A549 (cell line): ENCODE measurements around the gene ARHGAP12. TPM values are rescaled to one million over a fixed set of nuclear protein-coding genes. Genes with fewer than 3 reads are reported as not detected.

Experiments
- ATAC-seq, 2 experiments: fragments of 200-7000 bp in 1 of 2; fragments of >200 bp in 1 of 2; cut with Nextera tagmentation in 1 of 2; cut with Tn5 transposase in 1 of 2; 3 replicates each; pipeline versions ENCODE4 v1.8.0 to v1.9.1; 2018 to 2020; ENCODE audit warnings: mild to moderate bottlenecking in 1 of 2, moderate library complexity in 1 of 2
- CTCF ChIA-PET: fragments of 300-600 bp; sonication (Branson Sonifier 250); formaldehyde crosslinking; extraction: SDS; loops from one replicate; lab custom pipeline; 2021; ENCODE audit warnings: antibody characterized with exemption, inconsistent platforms; lab: Yijun Ruan, JAX
- POLR2A ChIA-PET: fragments of 350-600 bp; formaldehyde crosslinking; extraction: SDS; loops from one replicate; lab custom pipeline; 2021; ENCODE audit warnings: antibody characterized with exemption, inconsistent platforms; lab: Yijun Ruan, JAX
- DNase-seq, 2 experiments: peaks; one replicate each; pipeline versions ENCODE4 v3.0.0 to v3.0.0-alpha.2; 2011 to 2016; ENCODE audit warnings: low read depth in 1 of 2, low spot score in 1 of 2
- FAIRE-seq: peaks from 2 replicates; lab custom pipeline; 2011; peaks lifted over from hg19 to GRCh38; lab: Jason Lieb, UNC
- H3K27ac ChIP-seq, 2 experiments: fragments of >200 bp; sonication (Bioruptor Twin); formaldehyde crosslinking; 3 replicates each; pipeline ENCODE4 v1.5.1; 2016 to 2017
- H3K4me1 ChIP-seq: fragments of >200 bp; sonication (Bioruptor Twin); formaldehyde crosslinking; 3 replicates; pipeline ENCODE4 v1.6.1; 2016
- H3K4me2 ChIP-seq: fragments of >200 bp; sonication (Bioruptor Twin); formaldehyde crosslinking; 3 replicates; pipeline ENCODE4 v1.6.1; 2016
- H3K4me3 ChIP-seq: fragments of >200 bp; sonication (Bioruptor Twin); formaldehyde crosslinking; 3 replicates; pipeline ENCODE4 v1.5.1; 2016
- H3K9me3 ChIP-seq: fragments of >200 bp; sonication (Bioruptor Twin); formaldehyde crosslinking; 3 replicates; pipeline ENCODE4 v1.6.1; 2016
- BHLHE40 ChIP-seq: IDR thresholded peaks from 2 replicates; pipeline ENCODE4 v1.6.1; 2012; ENCODE audit warnings: low read depth, low read length, inconsistent platforms
- CBX8 ChIP-seq: fragments of 200-600 bp; sonication (generic); IDR thresholded peaks from 2 replicates; pipeline ENCODE4 v1.6.1; 2016
- FOSL2 ChIP-seq, 2 experiments: fragments of 450-650 bp in 1 of 2; fragments of >200 bp in 1 of 2; sonication (Bioruptor Twin) in 1 of 2; formaldehyde crosslinking; IDR thresholded peaks; 2 replicates each; pipeline versions ENCODE4 v1.5.0 to v1.6.1; 2016 to 2020; ENCODE audit warnings: mild to moderate bottlenecking in 1 of 2, moderate library complexity in 1 of 2
- FOXS1 ChIP-seq: fragments of 250-450 bp; sonication (Bioruptor Pico); IDR thresholded peaks from 2 replicates; pipeline ENCODE4 v1.5.0; 2020; ENCODE audit warnings: mild to moderate bottlenecking, moderate library complexity
- JUN ChIP-seq, 2 experiments: fragments of >200 bp; sonication (Bioruptor Twin); formaldehyde crosslinking; IDR thresholded peaks; 2 replicates in 1 of 2; 3 replicates in 1 of 2; pipeline ENCODE4 v1.6.1; 2016 to 2017
- KDM1A ChIP-seq: fragments of 200-600 bp; sonication (generic); IDR thresholded peaks from 2 replicates; pipeline ENCODE4 v1.6.1; 2016; ENCODE audit warnings: low read depth, mild to moderate bottlenecking
- MAFK ChIP-seq: fragments of 450-650 bp; IDR thresholded peaks from 2 replicates; pipeline ENCODE4 v1.6.1; 2014; ENCODE audit not compliant: partially characterized antibody
- POLR2A ChIP-seq: IDR thresholded peaks from 2 replicates; pipeline ENCODE4 v1.6.1; 2012; ENCODE audit warnings: mild to moderate bottlenecking, low read length
- RAD21 ChIP-seq, 2 experiments: fragments of >200 bp in 1 of 2; sonication (Bioruptor Twin) in 1 of 2; formaldehyde crosslinking in 1 of 2; IDR thresholded peaks in 1 of 2; conservative IDR thresholded peaks in 1 of 2; 2 replicates in 1 of 2; 3 replicates in 1 of 2; pipeline ENCODE4 v1.6.1; 2012 to 2018; ENCODE audit warnings: inconsistent platforms in 1 of 2
- SMC3 ChIP-seq: fragments of >200 bp; sonication (Bioruptor Twin); formaldehyde crosslinking; IDR thresholded peaks from 3 replicates; pipeline ENCODE4 v1.6.1; 2018; ENCODE audit warnings: inconsistent platforms
- ZC3H11A ChIP-seq: fragments of 450-650 bp; IDR thresholded peaks from 2 replicates; pipeline ENCODE4 v1.6.1; 2014; ENCODE audit warnings: antibody characterized with exemption, mild to moderate bottlenecking
- ZFP36 ChIP-seq: fragments of 450-650 bp; IDR thresholded peaks from 2 replicates; pipeline ENCODE4 v1.6.1; 2014; ENCODE audit warnings: borderline replicate concordance; ENCODE audit not compliant: partially characterized antibody
- WGBS: methylation state at CpG from one replicate; pipeline ENCODE4 v1.1.6; 2017; ENCODE audit errors: missing lambda C conversion rate; 5-methylcytosine and 5-hydroxymethylcytosine counted together
- polyA plus RNA-seq, 4 experiments: library from polyadenylated mRNA; depleted of rRNA in 3 of 4; stranded (reverse); fragments of >200 nt; fragmentation: RNase III in 1 of 4; extraction: RNeasy Plus Mini Kit Qiagen cat#74134 plus additional on column Dnase treatment in 1 of 4; gene quantifications; 2 replicates in 3 of 4; 3 replicates in 1 of 4; pipeline ENCODE4 v1.2.3, GENCODE V29; 2011 to 2017
- TF ChIP-seq, protein P1 (sequence below): fragments of >200 bp; sonication (Bioruptor Twin); formaldehyde crosslinking; IDR thresholded peaks from 3 replicates; pipeline ENCODE4 v1.6.1; 2016
- TF ChIP-seq, protein P2 (sequence below): fragments of >200 bp; sonication (Bioruptor Twin); formaldehyde crosslinking; IDR thresholded peaks from 3 replicates; pipeline ENCODE4 v1.5.1; 2016
- TF ChIP-seq, protein P3 (sequence below): fragments of 150-350 bp; IDR thresholded peaks from 2 replicates; pipeline ENCODE4 v1.6.1; 2014; ENCODE audit warnings: low read depth, mild to moderate bottlenecking, low read length
- TF ChIP-seq, protein P4 (sequence below): fragments of 450-650 bp; IDR thresholded peaks from 2 replicates; pipeline ENCODE4 v1.6.1; 2014; ENCODE audit warnings: antibody characterized with exemption
- TF ChIP-seq, protein P5 (sequence below): IDR thresholded peaks from 2 replicates; pipeline ENCODE4 v1.6.1; 2012

Gene ARHGAP12
- polyA plus RNA-seq, 2 of the 4 experiments (the other 2 are of a cell fraction) = 22.1 to 49.3 TPM

DNA sequence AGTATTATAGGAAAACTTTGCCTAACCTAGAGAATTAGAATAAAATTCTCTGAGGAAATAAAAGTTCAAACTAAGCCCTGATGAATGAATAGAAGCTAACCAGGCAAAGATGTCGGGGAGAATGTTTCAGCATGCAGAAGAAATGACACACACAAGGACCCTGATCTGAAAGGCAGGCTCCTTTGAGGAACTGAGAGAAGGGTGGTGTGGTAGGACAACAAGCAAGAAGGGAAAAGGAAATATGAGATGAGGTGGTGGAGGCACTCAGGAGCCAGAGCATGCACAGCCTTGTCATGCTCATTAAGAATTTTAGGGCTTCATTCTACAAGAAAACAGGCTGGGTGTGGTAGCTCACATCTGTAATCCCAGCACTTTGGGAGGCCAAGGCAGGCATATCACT lies 90.6 kb downstream of the ARHGAP12 start:
- POLR2A ChIA-PET = interaction anchor here (0.6 kb wide), 1 partner anchor 192 kb away, joined by 3 read pairs; no protein-coding TSS in a partner anchor
- FAIRE-seq = no peak
- TF ChIP-seq, protein P1, sequence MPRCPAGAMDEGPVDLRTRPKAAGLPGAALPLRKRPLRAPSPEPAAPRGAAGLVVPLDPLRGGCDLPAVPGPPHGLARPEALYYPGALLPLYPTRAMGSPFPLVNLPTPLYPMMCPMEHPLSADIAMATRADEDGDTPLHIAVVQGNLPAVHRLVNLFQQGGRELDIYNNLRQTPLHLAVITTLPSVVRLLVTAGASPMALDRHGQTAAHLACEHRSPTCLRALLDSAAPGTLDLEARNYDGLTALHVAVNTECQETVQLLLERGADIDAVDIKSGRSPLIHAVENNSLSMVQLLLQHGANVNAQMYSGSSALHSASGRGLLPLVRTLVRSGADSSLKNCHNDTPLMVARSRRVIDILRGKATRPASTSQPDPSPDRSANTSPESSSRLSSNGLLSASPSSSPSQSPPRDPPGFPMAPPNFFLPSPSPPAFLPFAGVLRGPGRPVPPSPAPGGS = no peak
- TF ChIP-seq, all 56 proteins: peak for 0
- ATAC-seq (no peak), DNase-seq (no peak)
- H3K4me2 ChIP-seq = no peak overlapping the region
- CTCF ChIA-PET = interaction anchor here (0.9 to 3.8 kb wide), 11 partner anchors 19 to 1086 kb away, joined by 3 to 28 read pairs (median 4); no protein-coding TSS in a partner anchor
- H3K27ac ChIP-seq = no peak overlapping the region
- no peaks in the 10 kb centered on the region for H3K9me3 ChIP-seq
- H3K4me3 ChIP-seq = no peak overlapping the region
- no peaks in the 10 kb centered on the region for H3K4me1 ChIP-seq
- WGBS = 90% methylated on average over 1 of the region's 1 CpG

DNA sequence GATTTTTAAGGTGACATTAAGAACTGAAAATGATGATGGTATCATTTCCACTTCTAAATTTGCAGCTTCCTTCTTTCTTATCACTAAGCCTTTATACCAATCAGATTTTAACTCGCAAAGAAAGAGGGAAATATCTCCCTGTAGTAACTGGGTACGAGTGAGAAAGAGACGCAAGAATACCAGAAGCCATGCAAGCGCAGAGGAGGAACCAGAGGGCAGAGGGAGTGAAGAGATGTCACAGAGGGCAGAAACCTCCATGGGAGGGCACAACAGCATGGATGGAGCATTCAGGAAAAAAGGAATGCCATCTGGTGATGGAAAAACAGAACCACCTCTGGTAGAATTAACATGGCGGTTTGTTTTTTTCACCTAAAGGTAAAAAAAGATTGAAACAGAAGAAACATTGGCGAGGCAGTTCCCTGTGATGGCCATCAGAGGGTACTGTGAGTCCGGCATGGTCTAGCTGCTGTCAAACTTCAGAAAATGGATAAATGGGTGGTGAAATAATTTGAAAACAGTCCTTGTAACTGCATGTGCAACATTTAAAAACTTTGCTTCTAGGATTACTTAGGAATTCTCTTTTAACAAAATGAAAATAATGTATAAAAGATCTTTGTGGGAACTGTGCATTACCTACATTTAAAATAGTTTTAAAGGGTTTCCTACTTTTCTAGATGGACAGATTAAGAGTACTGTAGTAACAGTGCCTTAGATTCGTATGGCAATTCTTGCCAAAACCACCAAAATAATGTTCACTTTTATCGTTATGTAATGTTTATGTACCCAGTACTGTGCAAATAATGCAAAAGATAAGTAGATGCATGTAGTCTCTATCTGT lies 91.8 kb downstream of the ARHGAP12 start:
- H3K4me2 ChIP-seq = peak overlapping the region; percentile 5; the same call in 1 of the 3 replicates
- POLR2A ChIA-PET = no interaction called here
- 53% methylated on average over 9 of the region's 9 CpGs for WGBS
- no peaks in the 10 kb centered on the region for H3K9me3 ChIP-seq
- peak; percentile 89 to 93 for ATAC-seq
- FAIRE-seq = peak; percentile 46
- no peak overlapping the region for H3K27ac ChIP-seq
- CTCF ChIA-PET = interaction anchor here (0.7 to 3.8 kb wide), 17 partner anchors 10 to 375 kb away, joined by 3 to 28 read pairs (median 3); no protein-coding TSS in a partner anchor
- peak; percentile 36 to 68 for DNase-seq
- no peak overlapping the region for H3K4me3 ChIP-seq
- TF ChIP-seq SMC3 = peak; percentile 77
- TF ChIP-seq RAD21 (conservative IDR thresholded peaks at IDR 0.05 in 1 of 2, IDR thresholded peaks at IDR 0.05 in 1 of 2) = peak; percentile 88 to 90
- no peak for TF ChIP-seq MAFK
- TF ChIP-seq, protein P2, sequence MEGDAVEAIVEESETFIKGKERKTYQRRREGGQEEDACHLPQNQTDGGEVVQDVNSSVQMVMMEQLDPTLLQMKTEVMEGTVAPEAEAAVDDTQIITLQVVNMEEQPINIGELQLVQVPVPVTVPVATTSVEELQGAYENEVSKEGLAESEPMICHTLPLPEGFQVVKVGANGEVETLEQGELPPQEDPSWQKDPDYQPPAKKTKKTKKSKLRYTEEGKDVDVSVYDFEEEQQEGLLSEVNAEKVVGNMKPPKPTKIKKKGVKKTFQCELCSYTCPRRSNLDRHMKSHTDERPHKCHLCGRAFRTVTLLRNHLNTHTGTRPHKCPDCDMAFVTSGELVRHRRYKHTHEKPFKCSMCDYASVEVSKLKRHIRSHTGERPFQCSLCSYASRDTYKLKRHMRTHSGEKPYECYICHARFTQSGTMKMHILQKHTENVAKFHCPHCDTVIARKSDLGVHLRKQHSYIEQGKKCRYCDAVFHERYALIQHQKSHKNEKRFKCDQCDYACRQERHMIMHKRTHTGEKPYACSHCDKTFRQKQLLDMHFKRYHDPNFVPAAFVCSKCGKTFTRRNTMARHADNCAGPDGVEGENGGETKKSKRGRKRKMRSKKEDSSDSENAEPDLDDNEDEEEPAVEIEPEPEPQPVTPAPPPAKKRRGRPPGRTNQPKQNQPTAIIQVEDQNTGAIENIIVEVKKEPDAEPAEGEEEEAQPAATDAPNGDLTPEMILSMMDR = peak; percentile 85
- H3K4me1 ChIP-seq = no peaks in the 10 kb centered on the region

DNA sequence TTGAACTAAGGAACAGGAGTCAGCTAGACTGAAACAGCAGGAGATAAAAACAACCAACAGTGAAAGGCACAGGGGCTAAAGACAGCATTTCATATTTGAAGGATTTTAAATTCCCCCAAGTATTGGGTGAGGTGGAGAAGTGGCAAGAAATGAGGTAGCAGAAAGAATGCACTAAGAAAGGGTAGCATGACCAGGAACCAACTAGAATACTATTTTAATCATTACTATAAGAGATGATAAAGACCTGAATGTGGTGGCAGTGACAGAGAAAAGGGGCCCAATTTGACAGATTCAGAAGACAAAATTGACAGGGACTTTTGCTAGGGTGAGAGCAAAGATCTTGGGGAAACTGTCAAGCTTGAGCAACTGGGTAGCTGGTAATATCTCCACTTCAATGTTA lies 94.9 kb downstream of the ARHGAP12 start:
- CTCF ChIA-PET = interaction anchor here (0.6 to 0.9 kb wide), 2 partner anchors 36 to 220 kb away, joined by 3 read pairs; no protein-coding TSS in a partner anchor

More for the DNA sequence above, 94.9 kb downstream of the ARHGAP12 start:
- ATAC-seq = no peak
- Histone ChIP-seq H3K9me3 (no peaks in the 10 kb centered on the region), H3K27ac (no peak overlapping the region), H3K4me3 (no peak overlapping the region), H3K4me2 (no peak overlapping the region), H3K4me1 (peaks cover 11% of the 10 kb centered on the region; the same call in 2 of the 3 replicates)
- FAIRE-seq = no peak
- TF ChIP-seq, protein P1 = no peak
- TF ChIP-seq, protein P3, sequence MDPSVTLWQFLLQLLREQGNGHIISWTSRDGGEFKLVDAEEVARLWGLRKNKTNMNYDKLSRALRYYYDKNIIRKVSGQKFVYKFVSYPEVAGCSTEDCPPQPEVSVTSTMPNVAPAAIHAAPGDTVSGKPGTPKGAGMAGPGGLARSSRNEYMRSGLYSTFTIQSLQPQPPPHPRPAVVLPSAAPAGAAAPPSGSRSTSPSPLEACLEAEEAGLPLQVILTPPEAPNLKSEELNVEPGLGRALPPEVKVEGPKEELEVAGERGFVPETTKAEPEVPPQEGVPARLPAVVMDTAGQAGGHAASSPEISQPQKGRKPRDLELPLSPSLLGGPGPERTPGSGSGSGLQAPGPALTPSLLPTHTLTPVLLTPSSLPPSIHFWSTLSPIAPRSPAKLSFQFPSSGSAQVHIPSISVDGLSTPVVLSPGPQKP = no peak
- TF ChIP-seq, protein P4, sequence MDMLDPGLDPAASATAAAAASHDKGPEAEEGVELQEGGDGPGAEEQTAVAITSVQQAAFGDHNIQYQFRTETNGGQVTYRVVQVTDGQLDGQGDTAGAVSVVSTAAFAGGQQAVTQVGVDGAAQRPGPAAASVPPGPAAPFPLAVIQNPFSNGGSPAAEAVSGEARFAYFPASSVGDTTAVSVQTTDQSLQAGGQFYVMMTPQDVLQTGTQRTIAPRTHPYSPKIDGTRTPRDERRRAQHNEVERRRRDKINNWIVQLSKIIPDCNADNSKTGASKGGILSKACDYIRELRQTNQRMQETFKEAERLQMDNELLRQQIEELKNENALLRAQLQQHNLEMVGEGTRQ = no peak
- TF ChIP-seq KDM1A (no peak), JUN (IDR thresholded peaks at IDR 0.05) (no peak), POLR2A (no peak), FOXS1 (CRISPR knock-in tag) (no peak), ZFP36 (no peak), BHLHE40 (no peak), ZC3H11A (no peak), FOSL2 (IDR thresholded peaks at IDR 0.05) (no peak), FOSL2 (CRISPR knock-in tag; IDR thresholded peaks at IDR 0.05) (no peak), CBX8 (no peak)
- TF ChIP-seq, protein P2 = no peak
- TF ChIP-seq, protein P5, sequence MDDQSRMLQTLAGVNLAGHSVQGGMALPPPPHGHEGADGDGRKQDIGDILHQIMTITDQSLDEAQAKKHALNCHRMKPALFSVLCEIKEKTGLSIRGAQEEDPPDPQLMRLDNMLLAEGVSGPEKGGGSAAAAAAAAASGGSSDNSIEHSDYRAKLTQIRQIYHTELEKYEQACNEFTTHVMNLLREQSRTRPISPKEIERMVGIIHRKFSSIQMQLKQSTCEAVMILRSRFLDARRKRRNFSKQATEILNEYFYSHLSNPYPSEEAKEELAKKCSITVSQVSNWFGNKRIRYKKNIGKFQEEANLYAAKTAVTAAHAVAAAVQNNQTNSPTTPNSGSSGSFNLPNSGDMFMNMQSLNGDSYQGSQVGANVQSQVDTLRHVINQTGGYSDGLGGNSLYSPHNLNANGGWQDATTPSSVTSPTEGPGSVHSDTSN = no peak
- no peak for DNase-seq
- POLR2A ChIA-PET = no interaction called here
